Activated CD8-positive, alpha-beta T cell treated with anti-CD3 and anti-CD28 coated beads, Interleukin-2, amount 10 ng/mL, durations not matched to agents 7 days and 5 days (primary cell): ENCODE results near the gene NEU4. TPM values are rescaled to one million over a fixed set of nuclear protein-coding genes. Genes with fewer than 3 reads are reported as not detected.
"Not testable (repeated sequence)": the region's sequence is repeated elsewhere in the genome, so short reads cannot be mapped to it uniquely, and the experiment has no call there.

ENCODE experiments used
- ATAC-seq: fragments of 150-1000 bp; cut with Tn5 transposase; one replicate; pipeline ENCODE4 v1.10.0; 2021; ENCODE audit warnings: moderate library complexity
- CTCF ChIA-PET: fragments of 350-600 bp; sonication (Branson Sonifier 250); formaldehyde crosslinking; loops from one replicate; lab custom pipeline; 2021; ENCODE audit warnings: antibody characterized with exemption; lab: Charles Lee
- POLR2A ChIA-PET: fragments of 350-600 bp; sonication (Branson Sonifier 250); formaldehyde crosslinking; loops from one replicate; lab custom pipeline; 2021; ENCODE audit warnings: antibody characterized with exemption; lab: Charles Lee
- DNase-seq: peaks from one replicate; pipeline ENCODE4 v3.0.0-alpha.2; 2020
- H3K27ac Mint-ChIP-seq: one replicate; pipeline ENCODE4 v1.8.0; 2021; ENCODE audit warnings: mild to moderate bottlenecking, mixed read lengths
- H3K27me3 Mint-ChIP-seq: one replicate; pipeline ENCODE4 v1.8.0; 2021; ENCODE audit warnings: low read depth, mixed read lengths
- H3K36me3 Mint-ChIP-seq: one replicate; pipeline ENCODE4 v1.8.0; 2021; ENCODE audit warnings: low read depth, mixed read lengths
- H3K4me1 Mint-ChIP-seq: one replicate; pipeline ENCODE4 v1.8.0; 2021; ENCODE audit warnings: low read depth, mixed read lengths
- H3K4me3 Mint-ChIP-seq: one replicate; pipeline ENCODE4 v1.8.0; 2021; ENCODE audit warnings: mild to moderate bottlenecking, mixed read lengths
- H3K9me3 Mint-ChIP-seq: one replicate; pipeline ENCODE4 v1.8.0; 2022; ENCODE audit warnings: mixed read lengths; ENCODE audit not compliant: insufficient read depth
- total RNA-seq, 2 experiments: library from RNA; stranded (reverse); gene quantifications; one replicate each; pipeline ENCODE4 v1.2.3, GENCODE V29; 2021

The NEU4 gene
- total RNA-seq, 2 experiments from 2014 or later = 0.31 to 0.45 TPM

- H3K36me3 Mint-ChIP-seq = no peaks in the 10 kb centered on the region
- H3K4me1 Mint-ChIP-seq = peaks cover 14% of the 10 kb centered on the region
- no peak for ATAC-seq
- H3K27ac Mint-ChIP-seq = no peak overlapping the region
- no peaks in the 10 kb centered on the region for H3K9me3 Mint-ChIP-seq
- ChIA-PET POLR2A (no interaction called here), CTCF (no interaction called here)
- DNase-seq = no peak
- no peaks in the 10 kb centered on the region for H3K27me3 Mint-ChIP-seq
- H3K4me3 Mint-ChIP-seq = no peak overlapping the region
These were observed 4.0 kb downstream of the NEU4 start for GRCh38 chr2:241812730-241813643.

- DNase-seq = no peak
- no peaks in the 10 kb centered on the region for H3K9me3 Mint-ChIP-seq
- CTCF ChIA-PET = no interaction called here
These were observed 4.8 kb downstream of the NEU4 start for GRCh38 chr2:241813644-241814392.

GRCh38 chr2:241814393-241814642 is 5.3 kb downstream of the NEU4 start:
- Mint-ChIP-seq H3K9me3 (no peaks in the 10 kb centered on the region), H3K36me3 (no peaks in the 10 kb centered on the region), H3K4me3 (no peak overlapping the region), H3K27me3 (no peaks in the 10 kb centered on the region), H3K27ac (no peak overlapping the region), H3K4me1 (peaks cover 13% of the 10 kb centered on the region)
- ChIA-PET CTCF (no interaction called here), POLR2A (no interaction called here)
- ATAC-seq (no peak), DNase-seq (no peak)

More at GRCh38 chr2:241813644-241814392, 4.8 kb downstream of the NEU4 start:
- Mint-ChIP-seq H3K36me3 (no peaks in the 10 kb centered on the region), H3K27me3 (no peaks in the 10 kb centered on the region), H3K4me3 (no peak overlapping the region), H3K4me1 (peaks cover 14% of the 10 kb centered on the region), H3K27ac (no peak overlapping the region)
- POLR2A ChIA-PET = no interaction called here
- peak; percentile 45 for ATAC-seq

GRCh38 chr2:241814643-241815476 is 5.9 kb downstream of the NEU4 start:
- ATAC-seq (no peak), DNase-seq (no peak)
- no peaks in the 10 kb centered on the region for H3K27me3 Mint-ChIP-seq
- no peaks in the 10 kb centered on the region for H3K36me3 Mint-ChIP-seq
- H3K9me3 Mint-ChIP-seq = no peaks in the 10 kb centered on the region
- H3K27ac Mint-ChIP-seq = no peak overlapping the region
- H3K4me3 Mint-ChIP-seq = no peak overlapping the region
- H3K4me1 Mint-ChIP-seq = peaks cover 11% of the 10 kb centered on the region
- POLR2A ChIA-PET = no interaction called here
- CTCF ChIA-PET = no interaction called here

DNA sequence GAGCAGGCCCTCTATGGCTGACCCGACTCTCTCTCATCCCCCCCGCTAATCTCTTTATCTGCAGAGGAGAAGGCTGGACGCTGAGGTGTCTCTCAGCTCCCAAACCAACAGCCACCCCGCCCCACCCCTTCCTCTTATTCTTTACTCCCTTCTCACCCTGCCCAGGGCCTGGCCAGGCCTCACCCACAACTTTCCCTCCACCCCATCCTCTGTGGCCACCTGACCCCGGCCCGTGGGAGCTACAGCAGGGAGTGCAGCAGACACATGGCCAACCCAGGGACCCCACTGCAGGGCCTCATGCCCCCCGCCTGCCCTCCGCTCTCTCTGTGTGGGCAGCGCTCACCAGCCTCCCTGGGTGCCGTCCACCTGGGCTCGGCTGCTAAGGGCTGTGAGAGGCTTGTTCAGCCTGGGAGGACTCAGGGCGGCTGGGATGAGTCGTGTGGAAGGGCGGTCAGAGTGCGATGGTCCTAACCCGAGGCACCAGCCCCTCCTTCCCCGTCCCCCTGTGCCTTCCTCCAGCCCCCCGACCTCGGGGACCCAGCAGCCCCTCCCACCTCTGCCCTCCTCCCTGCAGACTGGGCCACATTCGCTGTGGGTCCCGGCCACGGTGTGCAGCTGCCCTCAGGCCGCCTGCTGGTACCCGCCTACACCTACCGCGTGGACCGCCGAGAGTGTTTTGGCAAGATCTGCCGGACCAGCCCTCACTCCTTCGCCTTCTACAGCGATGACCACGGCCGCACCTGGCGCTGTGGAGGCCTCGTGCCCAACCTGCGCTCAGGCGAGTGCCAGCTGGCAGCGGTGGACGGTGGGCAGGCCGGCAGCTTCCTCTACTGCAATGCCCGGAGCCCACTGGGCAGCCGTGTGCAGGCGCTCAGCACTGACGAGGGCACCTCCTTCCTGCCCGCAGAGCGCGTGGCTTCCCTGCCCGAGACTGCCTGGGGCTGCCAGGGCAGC is 6.8 kb downstream of the NEU4 start:
- Mint-ChIP-seq H3K4me3 (no peak overlapping the region), H3K27ac (no peak overlapping the region), H3K36me3 (no peaks in the 10 kb centered on the region), H3K9me3 (no peaks in the 10 kb centered on the region), H3K27me3 (no peaks in the 10 kb centered on the region), H3K4me1 (peaks cover 11% of the 10 kb centered on the region)
- ATAC-seq = no peak
- DNase-seq = no peak
- ChIA-PET POLR2A (no interaction called here), CTCF (no interaction called here)

DNA sequence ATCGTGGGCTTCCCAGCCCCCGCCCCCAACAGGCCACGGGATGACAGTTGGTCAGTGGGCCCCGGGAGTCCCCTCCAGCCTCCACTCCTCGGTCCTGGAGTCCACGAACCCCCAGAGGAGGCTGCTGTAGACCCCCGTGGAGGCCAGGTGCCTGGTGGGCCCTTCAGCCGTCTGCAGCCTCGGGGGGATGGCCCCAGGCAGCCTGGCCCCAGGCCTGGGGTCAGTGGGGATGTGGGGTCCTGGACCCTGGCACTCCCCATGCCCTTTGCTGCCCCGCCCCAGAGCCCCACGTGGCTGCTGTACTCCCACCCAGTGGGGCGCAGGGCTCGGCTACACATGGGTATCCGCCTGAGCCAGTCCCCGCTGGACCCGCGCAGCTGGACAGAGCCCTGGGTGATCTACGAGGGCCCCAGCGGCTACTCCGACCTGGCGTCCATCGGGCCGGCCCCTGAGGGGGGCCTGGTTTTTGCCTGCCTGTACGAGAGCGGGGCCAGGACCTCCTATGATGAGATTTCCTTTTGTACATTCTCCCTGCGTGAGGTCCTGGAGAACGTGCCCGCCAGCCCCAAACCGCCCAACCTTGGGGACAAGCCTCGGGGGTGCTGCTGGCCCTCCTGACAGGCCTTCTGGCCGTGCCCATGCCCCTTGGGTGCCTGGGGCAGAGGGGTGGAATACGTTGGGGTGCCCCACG is 7.6 kb downstream of the NEU4 start:
- ATAC-seq (no peak), DNase-seq (no peak)
- Mint-ChIP-seq H3K4me3 (no peak overlapping the region), H3K4me1 (peaks cover 14% of the 10 kb centered on the region), H3K36me3 (no peaks in the 10 kb centered on the region), H3K27me3 (no peaks in the 10 kb centered on the region), H3K9me3 (no peaks in the 10 kb centered on the region), H3K27ac (no peak overlapping the region)
- ChIA-PET CTCF (no interaction called here), POLR2A (no interaction called here)

- ChIA-PET POLR2A (no interaction called here), CTCF (no interaction called here)
- DNase-seq = no peak
- no peak for ATAC-seq
- Mint-ChIP-seq H3K36me3 (no peaks in the 10 kb centered on the region), H3K4me1 (peaks cover 18% of the 10 kb centered on the region), H3K27ac (no peak overlapping the region), H3K4me3 (peak overlapping the region; percentile 12), H3K9me3 (no peaks in the 10 kb centered on the region), H3K27me3 (no peaks in the 10 kb centered on the region)
These were observed 8.3 kb downstream of the NEU4 start for GRCh38 chr2:241817126-241817820.

GRCh38 chr2:241817821-241818215 is 8.8 kb downstream of the NEU4 start:
- CTCF ChIA-PET, H3K36me3 Mint-ChIP-seq, H3K4me3 Mint-ChIP-seq, POLR2A ChIA-PET, ATAC-seq, H3K9me3 Mint-ChIP-seq, DNase-seq, H3K27ac Mint-ChIP-seq, H3K27me3 Mint-ChIP-seq: not testable (repeated sequence)
- H3K4me1 Mint-ChIP-seq = peaks cover 21% of the 10 kb centered on the region

GRCh38 chr2:241818229-241818942 is 9.4 kb downstream of the NEU4 start:
- CTCF ChIA-PET = no interaction called here
- Mint-ChIP-seq H3K27me3 (peaks cover 3% of the 10 kb centered on the region), H3K36me3 (no peaks in the 10 kb centered on the region), H3K4me3 (no peak overlapping the region), H3K4me1 (peaks cover 19% of the 10 kb centered on the region), H3K27ac (no peak overlapping the region), H3K9me3 (no peaks in the 10 kb centered on the region)
- ATAC-seq (no peak), DNase-seq (no peak)
- POLR2A ChIA-PET = no interaction called here

GRCh38 chr2:241818943-241819270 is 9.9 kb downstream of the NEU4 start:
- H3K36me3 Mint-ChIP-seq = peaks cover 3% of the 10 kb centered on the region
- peaks cover 3% of the 10 kb centered on the region for H3K27me3 Mint-ChIP-seq
- no peak overlapping the region for H3K4me3 Mint-ChIP-seq
- ChIA-PET POLR2A (no interaction called here), CTCF (no interaction called here)
- ATAC-seq (no peak), DNase-seq (no peak)
- H3K27ac Mint-ChIP-seq = no peak overlapping the region
- H3K9me3 Mint-ChIP-seq = no peaks in the 10 kb centered on the region
- H3K4me1 Mint-ChIP-seq = peaks cover 20% of the 10 kb centered on the region
